ENCODE measurements around the gene TECPR2. TPM values are rescaled to one million over a fixed set of nuclear protein-coding genes. Genes with fewer than 3 reads are reported as not detected.

TECPR2 gene
- total and polyA plus RNA-seq, 4 donors: 2.0 to 12.6 (median 5.2) TPM

GRCh38 chr14:102396521-102396920, 33.8 kb downstream of the TECPR2 start:
- 99% methylated on average over 7 of the region's 7 CpGs for WGBS
- H3K27me3 ChIP-seq (ENCODE audit: control insufficient read depth in 4 of 4, insufficient read depth in 4 of 4, low read length in 3 of 4): no peaks in the 10 kb centered on the region
- TF ChIP-seq MAX (IDR thresholded peaks at IDR 0.05) (no peak), RAD21 (IDR thresholded peaks at IDR 0.05) (no peak), FOXA2 (IDR thresholded peaks at IDR 0.05) (no peak), JUND (IDR thresholded peaks at IDR 0.05) (no peak), SP1 (IDR thresholded peaks at IDR 0.05) (no peak), FOXA1 (IDR thresholded peaks at IDR 0.05) (no peak)
- TF ChIP-seq, protein P1, sequence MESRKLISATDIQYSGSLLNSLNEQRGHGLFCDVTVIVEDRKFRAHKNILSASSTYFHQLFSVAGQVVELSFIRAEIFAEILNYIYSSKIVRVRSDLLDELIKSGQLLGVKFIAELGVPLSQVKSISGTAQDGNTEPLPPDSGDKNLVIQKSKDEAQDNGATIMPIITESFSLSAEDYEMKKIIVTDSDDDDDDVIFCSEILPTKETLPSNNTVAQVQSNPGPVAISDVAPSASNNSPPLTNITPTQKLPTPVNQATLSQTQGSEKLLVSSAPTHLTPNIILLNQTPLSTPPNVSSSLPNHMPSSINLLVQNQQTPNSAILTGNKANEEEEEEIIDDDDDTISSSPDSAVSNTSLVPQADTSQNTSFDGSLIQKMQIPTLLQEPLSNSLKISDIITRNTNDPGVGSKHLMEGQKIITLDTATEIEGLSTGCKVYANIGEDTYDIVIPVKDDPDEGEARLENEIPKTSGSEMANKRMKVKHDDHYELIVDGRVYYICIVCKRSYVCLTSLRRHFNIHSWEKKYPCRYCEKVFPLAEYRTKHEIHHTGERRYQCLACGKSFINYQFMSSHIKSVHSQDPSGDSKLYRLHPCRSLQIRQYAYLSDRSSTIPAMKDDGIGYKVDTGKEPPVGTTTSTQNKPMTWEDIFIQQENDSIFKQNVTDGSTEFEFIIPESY (IDR thresholded peaks at IDR 0.05): no peak
- no peak overlapping the region for H3K9ac ChIP-seq (ENCODE audit: low read depth in 1 of 2, low read length in 2 of 2)
- no peak overlapping the region for H3K4me3 ChIP-seq (ENCODE audit: low read depth in 1 of 3, low read length in 3 of 3)
- H3K9me3 ChIP-seq (ENCODE audit: control insufficient read depth in 4 of 4, low read length in 3 of 4): no peaks in the 10 kb centered on the region
- no peaks in the 10 kb centered on the region for H3K4me1 ChIP-seq (ENCODE audit: control insufficient read depth in 4 of 4, insufficient read depth in 4 of 4, low read length in 3 of 4)
- no peak for DNase-seq (ENCODE audit: low spot score)
- H3K36me3 ChIP-seq (ENCODE audit: control insufficient read depth in 4 of 4, insufficient read depth in 3 of 4, low read depth in 1 of 4, low read length in 3 of 4): peaks cover 0 to 5% (median under 1%) of the 10 kb centered on the region in 4 donors
- H3K27ac ChIP-seq (ENCODE audit: low read depth in 1 of 2, low read length in 2 of 2): no peak overlapping the region

DNA sequence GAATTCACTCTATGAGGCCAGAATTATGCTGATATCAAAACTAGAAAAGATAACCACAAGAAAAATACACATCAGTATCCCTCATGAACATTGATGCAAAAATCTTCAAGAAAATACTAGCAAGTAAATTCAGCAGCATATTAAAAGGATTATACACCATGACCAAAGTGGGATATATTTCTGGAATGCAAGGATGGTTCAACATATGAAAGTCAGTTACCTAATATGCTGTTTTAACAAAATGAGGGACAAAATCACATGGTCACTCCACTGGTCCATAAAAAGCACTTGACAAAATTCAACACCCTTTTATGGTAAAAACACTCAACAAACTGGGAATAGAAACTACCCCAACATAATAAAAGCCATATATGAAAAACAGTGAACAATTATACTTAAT, 40.3 kb downstream of the TECPR2 start:
- H3K27ac ChIP-seq (ENCODE audit: low read depth in 1 of 2, low read length in 2 of 2): no peak overlapping the region
- H3K9me3 ChIP-seq (ENCODE audit: control insufficient read depth in 4 of 4, low read length in 3 of 4): peaks cover 0 to 5% (median 2%) of the 10 kb centered on the region in 4 donors
- no peak for DNase-seq (ENCODE audit: low spot score)

More for the DNA sequence above, 40.3 kb downstream of the TECPR2 start:
- TF ChIP-seq, protein P1 (IDR thresholded peaks at IDR 0.05): no peak
- TF ChIP-seq RAD21 (IDR thresholded peaks at IDR 0.05) (no peak), JUND (IDR thresholded peaks at IDR 0.05) (no peak), SP1 (IDR thresholded peaks at IDR 0.05) (no peak), YY1 (IDR thresholded peaks at IDR 0.05) (no peak), FOXA2 (IDR thresholded peaks at IDR 0.05) (no peak), ATF3 (IDR thresholded peaks at IDR 0.05) (no peak), HNF4A (conservative IDR thresholded peaks at IDR 0.05) (no peak), MAX (IDR thresholded peaks at IDR 0.05) (no peak), TAF1 (conservative IDR thresholded peaks at IDR 0.05) (no peak), FOXA1 (IDR thresholded peaks at IDR 0.05) (no peak), EGR1 (IDR thresholded peaks at IDR 0.05; ENCODE audit: low read depth in 2 of 2) (no peak), HNF4G (IDR thresholded peaks at IDR 0.05) (no peak), NR2F2 (IDR thresholded peaks at IDR 0.05) (no peak), RXRA (IDR thresholded peaks at IDR 0.05) (no peak), GABPA (IDR thresholded peaks at IDR 0.05 in 1 of 2, conservative IDR thresholded peaks at IDR 0.05 in 1 of 2) (no peak)
- TF ChIP-seq, protein P2, sequence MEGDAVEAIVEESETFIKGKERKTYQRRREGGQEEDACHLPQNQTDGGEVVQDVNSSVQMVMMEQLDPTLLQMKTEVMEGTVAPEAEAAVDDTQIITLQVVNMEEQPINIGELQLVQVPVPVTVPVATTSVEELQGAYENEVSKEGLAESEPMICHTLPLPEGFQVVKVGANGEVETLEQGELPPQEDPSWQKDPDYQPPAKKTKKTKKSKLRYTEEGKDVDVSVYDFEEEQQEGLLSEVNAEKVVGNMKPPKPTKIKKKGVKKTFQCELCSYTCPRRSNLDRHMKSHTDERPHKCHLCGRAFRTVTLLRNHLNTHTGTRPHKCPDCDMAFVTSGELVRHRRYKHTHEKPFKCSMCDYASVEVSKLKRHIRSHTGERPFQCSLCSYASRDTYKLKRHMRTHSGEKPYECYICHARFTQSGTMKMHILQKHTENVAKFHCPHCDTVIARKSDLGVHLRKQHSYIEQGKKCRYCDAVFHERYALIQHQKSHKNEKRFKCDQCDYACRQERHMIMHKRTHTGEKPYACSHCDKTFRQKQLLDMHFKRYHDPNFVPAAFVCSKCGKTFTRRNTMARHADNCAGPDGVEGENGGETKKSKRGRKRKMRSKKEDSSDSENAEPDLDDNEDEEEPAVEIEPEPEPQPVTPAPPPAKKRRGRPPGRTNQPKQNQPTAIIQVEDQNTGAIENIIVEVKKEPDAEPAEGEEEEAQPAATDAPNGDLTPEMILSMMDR (IDR thresholded peaks at IDR 0.05; ENCODE audit: low read depth, low read length, missing input control): no peak
- TF ChIP-seq, protein P3, sequence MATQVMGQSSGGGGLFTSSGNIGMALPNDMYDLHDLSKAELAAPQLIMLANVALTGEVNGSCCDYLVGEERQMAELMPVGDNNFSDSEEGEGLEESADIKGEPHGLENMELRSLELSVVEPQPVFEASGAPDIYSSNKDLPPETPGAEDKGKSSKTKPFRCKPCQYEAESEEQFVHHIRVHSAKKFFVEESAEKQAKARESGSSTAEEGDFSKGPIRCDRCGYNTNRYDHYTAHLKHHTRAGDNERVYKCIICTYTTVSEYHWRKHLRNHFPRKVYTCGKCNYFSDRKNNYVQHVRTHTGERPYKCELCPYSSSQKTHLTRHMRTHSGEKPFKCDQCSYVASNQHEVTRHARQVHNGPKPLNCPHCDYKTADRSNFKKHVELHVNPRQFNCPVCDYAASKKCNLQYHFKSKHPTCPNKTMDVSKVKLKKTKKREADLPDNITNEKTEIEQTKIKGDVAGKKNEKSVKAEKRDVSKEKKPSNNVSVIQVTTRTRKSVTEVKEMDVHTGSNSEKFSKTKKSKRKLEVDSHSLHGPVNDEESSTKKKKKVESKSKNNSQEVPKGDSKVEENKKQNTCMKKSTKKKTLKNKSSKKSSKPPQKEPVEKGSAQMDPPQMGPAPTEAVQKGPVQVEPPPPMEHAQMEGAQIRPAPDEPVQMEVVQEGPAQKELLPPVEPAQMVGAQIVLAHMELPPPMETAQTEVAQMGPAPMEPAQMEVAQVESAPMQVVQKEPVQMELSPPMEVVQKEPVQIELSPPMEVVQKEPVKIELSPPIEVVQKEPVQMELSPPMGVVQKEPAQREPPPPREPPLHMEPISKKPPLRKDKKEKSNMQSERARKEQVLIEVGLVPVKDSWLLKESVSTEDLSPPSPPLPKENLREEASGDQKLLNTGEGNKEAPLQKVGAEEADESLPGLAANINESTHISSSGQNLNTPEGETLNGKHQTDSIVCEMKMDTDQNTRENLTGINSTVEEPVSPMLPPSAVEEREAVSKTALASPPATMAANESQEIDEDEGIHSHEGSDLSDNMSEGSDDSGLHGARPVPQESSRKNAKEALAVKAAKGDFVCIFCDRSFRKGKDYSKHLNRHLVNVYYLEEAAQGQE (IDR thresholded peaks at IDR 0.05): no peak
- no peaks in the 10 kb centered on the region for H3K4me1 ChIP-seq (ENCODE audit: control insufficient read depth in 4 of 4, insufficient read depth in 4 of 4, low read length in 3 of 4)
- peaks cover 0 to under 1% (median 0%) of the 10 kb centered on the region in 4 donors for H3K36me3 ChIP-seq (ENCODE audit: control insufficient read depth in 4 of 4, insufficient read depth in 3 of 4, low read depth in 1 of 4, low read length in 3 of 4)
- no peaks in the 10 kb centered on the region for H3K27me3 ChIP-seq (ENCODE audit: control insufficient read depth in 4 of 4, insufficient read depth in 4 of 4, low read length in 3 of 4)
- H3K9ac ChIP-seq (ENCODE audit: low read depth in 1 of 2, low read length in 2 of 2): no peak overlapping the region
- H3K4me3 ChIP-seq (ENCODE audit: low read depth in 1 of 3, low read length in 3 of 3): no peak overlapping the region
